HG03378 (cell line): ENCODE data around the gene USP17L28.
"Not testable (repeated sequence)": the region's sequence is repeated elsewhere in the genome, so short reads cannot be mapped to it uniquely, and the experiment has no call there.

ENCODE experiments used
- ATAC-seq: cut with Tn5 transposase; IDR thresholded peaks from one replicate; pipeline ENCODE4 v1.9.1; 2021; ENCODE audit warnings: mild to moderate bottlenecking, moderate library complexity; ENCODE audit not compliant: unreplicated experiment

USP17L28 gene, protein sequence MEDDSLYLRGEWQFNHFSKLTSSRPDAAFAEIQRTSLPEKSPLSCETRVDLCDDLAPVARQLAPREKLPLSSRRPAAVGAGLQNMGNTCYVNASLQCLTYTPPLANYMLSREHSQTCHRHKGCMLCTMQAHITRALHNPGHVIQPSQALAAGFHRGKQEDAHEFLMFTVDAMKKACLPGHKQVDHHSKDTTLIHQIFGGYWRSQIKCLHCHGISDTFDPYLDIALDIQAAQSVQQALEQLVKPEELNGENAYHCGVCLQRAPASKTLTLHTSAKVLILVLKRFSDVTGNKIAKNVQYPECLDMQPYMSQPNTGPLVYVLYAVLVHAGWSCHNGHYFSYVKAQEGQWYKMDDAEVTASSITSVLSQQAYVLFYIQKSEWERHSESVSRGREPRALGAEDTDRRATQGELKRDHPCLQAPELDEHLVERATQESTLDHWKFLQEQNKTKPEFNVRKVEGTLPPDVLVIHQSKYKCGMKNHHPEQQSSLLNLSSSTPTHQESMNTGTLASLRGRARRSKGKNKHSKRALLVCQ

DNA sequence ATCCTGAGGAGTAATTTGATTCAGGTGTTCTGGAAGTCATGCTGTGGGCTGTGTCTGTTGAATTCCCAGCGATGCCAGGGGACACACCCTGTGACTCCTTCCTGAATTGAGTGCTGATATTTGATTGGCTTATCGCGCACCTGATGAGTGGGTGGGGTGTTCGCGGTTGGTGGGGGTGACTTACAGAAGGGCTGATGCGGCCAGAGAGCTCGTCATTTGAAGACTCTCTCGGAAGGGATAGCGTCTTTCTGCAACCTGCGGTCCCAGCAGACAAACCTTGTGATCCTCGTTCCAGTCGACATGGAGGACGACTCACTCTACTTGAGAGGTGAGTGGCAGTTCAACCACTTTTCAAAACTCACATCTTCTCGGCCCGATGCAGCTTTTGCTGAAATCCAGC is at the start of gene USP17L28:
Gene USP17L28, plus strand, starts transcription at position 301 of the 400 bp plus-strand sequence. Its CDS starts 0 bp downstream, at position 301.
- not testable (repeated sequence) for ATAC-seq

- ATAC-seq, result not testable (repeated sequence)
Measured at GRCh38 chr4:9324191-9324590, 24.5 kb upstream of the USP17L28 start.

GRCh38 chr4:9324865-9325264 is 23.8 kb upstream of the USP17L28 start, which contains the start of gene USP17L24:
Gene USP17L24 (plus strand): TSS chr4:9325165. CDS start chr4:9325165, 0 bp downstream.
- not testable (repeated sequence) for ATAC-seq

GRCh38 chr4:9329611-9330010 is 19.1 kb upstream of the USP17L28 start, which contains the start of gene USP17L25:
Gene USP17L25 (plus strand): TSS chr4:9329911. CDS start chr4:9329911, 0 bp downstream.
- ATAC-seq, result not testable (repeated sequence)

GRCh38 chr4:9334358-9334757 is 14.3 kb upstream of the USP17L28 start, which contains the start of gene USP17L26:
Gene USP17L26 (plus strand): TSS chr4:9334658. CDS start chr4:9334658, 0 bp downstream.
- not testable (repeated sequence) for ATAC-seq

DNA sequence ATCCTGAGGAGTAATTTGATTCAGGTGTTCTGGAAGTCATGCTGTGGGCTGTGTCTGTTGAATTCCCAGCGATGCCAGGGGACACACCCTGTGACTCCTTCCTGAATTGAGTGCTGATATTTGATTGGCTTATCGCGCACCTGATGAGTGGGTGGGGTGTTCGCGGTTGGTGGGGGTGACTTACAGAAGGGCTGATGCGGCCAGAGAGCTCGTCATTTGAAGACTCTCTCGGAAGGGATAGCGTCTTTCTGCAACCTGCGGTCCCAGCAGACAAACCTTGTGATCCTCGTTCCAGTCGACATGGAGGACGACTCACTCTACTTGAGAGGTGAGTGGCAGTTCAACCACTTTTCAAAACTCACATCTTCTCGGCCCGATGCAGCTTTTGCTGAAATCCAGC is 9.6 kb upstream of the USP17L28 start, which contains the start of gene USP17L5:
Gene USP17L5, plus strand, starts transcription at position 301 of the 400 bp plus-strand sequence. Its CDS starts 0 bp downstream, at position 301.
- ATAC-seq, result not testable (repeated sequence)

- not testable (repeated sequence) for ATAC-seq
Measured at GRCh38 chr4:9343848-9344247, 4.8 kb upstream of the USP17L28 start, which contains the start of gene USP17L27. Gene USP17L27 (plus strand): TSS chr4:9344148. CDS start chr4:9344148, 0 bp downstream.

DNA sequence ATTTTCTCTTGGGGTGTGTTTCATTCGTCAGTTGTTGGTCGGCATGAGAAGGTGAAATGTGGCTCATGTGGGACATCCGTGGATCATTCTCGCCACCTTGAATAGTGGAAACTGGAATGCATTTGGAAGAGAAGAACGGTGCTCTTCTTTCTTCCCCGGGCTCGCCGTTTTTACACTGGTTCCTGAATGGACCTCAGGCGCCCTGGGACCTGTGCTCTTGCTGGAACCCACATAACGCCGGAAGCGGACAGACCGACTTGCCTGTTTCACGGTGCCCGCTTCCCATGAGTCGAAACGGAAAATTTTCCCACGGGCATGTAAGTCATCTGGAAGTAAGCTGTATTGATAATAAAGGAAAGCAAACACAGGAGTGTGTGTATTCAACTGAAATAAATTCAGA is 2.2 kb downstream of the USP17L28 start:
- not testable (repeated sequence) for ATAC-seq

- not testable (repeated sequence) for ATAC-seq
Measured at GRCh38 chr4:9353338-9353737, 4.6 kb downstream of the USP17L28 start, which contains the start of gene USP17L29. Gene USP17L29 (plus strand): TSS chr4:9353638. CDS start chr4:9353638, 0 bp downstream.

DNA sequence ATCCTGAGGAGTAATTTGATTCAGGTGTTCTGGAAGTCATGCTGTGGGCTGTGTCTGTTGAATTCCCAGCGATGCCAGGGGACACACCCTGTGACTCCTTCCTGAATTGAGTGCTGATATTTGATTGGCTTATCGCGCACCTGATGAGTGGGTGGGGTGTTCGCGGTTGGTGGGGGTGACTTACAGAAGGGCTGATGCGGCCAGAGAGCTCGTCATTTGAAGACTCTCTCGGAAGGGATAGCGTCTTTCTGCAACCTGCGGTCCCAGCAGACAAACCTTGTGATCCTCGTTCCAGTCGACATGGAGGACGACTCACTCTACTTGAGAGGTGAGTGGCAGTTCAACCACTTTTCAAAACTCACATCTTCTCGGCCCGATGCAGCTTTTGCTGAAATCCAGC is 14.1 kb downstream of the USP17L28 start, which contains the start of gene USP17L30:
Gene USP17L30, plus strand, starts transcription at position 301 of the 400 bp plus-strand sequence. Its CDS starts 0 bp downstream, at position 301.
- not testable (repeated sequence) for ATAC-seq

GRCh38 chr4:9379881-9380280 is 31.2 kb downstream of the USP17L28 start:
- not testable (repeated sequence) for ATAC-seq

DNA sequence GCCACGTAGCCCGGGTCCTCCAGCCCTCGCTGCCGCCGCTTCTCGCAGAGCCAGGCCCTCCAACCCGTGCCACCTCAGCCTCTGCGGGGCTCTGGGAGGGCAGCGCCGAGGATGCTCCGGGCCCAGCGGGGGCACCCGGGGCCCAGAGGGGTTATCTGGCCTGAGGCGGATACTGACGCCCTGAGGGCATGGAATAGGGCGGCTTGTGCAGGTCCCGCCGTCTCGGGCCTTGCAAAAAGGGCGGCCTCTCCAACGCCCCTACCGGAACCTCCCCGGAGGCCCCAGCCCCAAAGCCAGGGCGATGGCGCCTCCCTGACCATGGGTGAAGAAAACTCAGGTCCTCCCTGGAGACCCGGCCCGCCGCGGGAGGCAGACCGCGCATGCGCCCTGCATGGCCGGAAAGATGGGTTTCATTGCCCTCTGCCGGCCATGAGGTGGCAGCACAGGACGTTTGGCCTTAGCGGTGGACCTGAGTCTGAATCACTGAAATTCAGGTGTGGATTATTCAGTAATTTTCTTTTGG is 32.4 kb downstream of the USP17L28 start:
- not testable (repeated sequence) for ATAC-seq

DNA sequence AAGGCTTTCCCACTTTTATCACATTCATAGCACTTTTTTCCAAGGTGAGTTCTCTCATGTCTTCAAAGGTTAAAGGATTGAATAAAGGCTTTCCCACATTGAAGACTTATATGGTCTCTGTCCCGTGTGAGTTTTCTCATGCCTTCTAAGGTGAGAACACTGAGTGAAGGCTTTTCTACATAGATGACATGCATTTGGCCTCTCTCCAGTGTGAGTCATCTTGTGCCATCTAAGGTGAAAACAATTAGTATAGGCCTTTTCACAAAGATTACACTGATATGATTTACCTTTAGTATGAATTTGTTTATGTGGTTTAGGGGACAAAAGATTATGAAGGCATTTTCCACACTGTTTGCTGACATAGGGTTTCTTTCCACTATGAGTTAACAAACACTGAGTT is 35.4 kb downstream of the USP17L28 start:
- ATAC-seq, result no peak

- ATAC-seq, result not testable (repeated sequence)
Measured at GRCh38 chr4:9389001-9389400, 40.3 kb downstream of the USP17L28 start.
